CD4-positive, alpha-beta T cell treated with Interleukin-10 for 1 hour (primary cell): ENCODE data around the gene REV1.

Source experiments
- DNase-seq: peaks from one replicate; pipeline ENCODE4 v3.0.0-alpha.2; 2020

Gene REV1

DNA sequence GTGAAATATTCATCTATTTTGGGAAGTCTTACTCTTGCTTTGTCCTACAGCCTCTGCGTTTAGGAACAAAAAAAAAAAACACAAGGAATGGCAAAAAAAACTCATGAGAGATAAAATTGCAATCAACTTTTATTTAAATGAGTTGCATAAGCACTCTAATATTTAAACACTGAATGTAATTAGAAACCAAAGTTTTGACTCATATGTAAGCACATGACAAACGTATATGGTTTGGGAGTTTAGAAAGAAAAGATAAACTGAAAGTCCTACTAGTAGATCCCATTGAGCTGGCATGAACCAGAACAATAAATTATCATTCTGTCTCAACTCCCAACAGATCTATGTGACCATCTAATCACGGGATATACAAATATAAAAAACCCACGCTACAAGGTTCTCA lies 44.8 kb downstream of the REV1 start:
- no peak for DNase-seq

DNA sequence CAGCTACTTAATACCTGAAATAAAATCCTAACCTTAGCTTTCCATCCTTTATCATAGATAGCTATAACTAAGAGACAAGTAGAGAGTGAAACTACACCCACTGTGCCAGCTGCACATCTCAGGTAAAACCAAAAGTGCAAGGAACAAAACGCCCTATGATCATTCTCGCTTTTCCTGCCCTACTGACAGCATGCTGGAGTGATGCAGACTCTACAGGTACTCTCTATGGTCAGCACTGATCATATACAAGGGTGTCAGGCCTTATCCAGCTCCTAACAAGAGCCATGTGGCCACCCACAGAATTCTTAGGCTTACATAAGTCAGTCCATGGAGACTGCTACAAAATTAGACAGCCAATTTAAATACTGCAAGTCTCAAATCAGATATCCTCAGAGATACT lies 45.6 kb downstream of the REV1 start:
- no peak for DNase-seq

DNA sequence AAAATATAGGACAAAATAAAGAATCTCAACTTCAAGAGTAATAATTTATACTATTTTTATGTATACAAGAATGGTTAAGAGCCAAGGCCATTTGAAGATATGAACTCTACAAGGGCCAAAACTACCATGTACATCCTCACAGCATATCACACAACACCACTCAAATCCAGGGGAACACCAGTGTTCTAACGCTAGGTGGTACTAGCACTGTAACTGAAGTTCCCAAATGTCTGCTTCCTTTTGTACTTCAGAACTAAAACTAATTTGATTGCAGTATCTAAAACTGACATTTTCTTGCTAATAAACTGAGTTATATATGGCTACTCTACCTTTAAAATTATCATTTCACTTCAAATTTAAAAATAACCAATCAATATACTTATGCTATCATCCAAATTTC lies 47.0 kb downstream of the REV1 start:
- no peak for DNase-seq

DNA sequence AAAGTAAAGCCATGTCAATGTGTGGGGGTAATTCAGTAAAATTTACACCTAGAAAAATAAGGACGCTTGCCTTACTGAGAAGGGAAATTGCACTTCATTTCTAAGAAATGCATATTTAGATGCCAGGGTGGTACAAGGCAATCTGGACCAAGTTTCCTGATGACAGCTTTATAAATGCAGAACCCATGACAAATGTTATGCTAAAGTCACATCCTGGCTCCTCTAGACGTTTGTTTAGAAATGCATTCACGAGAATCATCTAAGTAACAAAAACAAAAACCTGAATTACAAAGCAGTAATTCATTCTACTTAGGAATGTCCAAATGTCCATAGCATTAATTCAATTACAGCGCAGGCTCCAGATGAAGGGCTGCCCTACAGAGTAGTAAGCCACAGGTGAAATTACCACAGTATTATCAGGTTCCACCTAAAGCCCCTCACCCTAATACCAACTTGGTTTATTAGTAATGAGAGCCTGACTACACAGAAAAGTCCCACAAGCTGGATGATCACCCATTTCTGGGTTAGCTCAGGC lies 49.8 kb downstream of the REV1 start:
- DNase-seq: no peak

- no peak for DNase-seq
These were observed 52.9 kb downstream of the REV1 start for GRCh38 chr2:99436874-99437273.

DNA sequence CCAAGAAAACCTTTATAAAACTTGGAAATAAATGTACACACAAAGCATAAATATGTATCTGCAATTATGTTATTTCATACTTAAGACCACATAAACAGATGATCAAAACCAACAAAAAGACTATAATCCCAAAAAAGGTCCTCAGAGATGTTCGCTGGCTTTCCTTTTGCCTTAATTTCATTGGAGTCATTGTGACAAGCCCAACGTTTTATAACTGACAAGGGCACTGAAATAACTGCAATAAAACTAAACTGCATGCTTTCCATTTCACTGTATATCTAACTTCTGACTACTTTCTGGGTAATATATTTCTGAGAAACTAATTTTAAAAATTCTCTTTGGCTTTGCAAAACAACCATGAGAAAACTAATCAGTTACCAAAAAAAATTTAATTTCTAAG lies 56.5 kb downstream of the REV1 start:
- no peak for DNase-seq

DNA sequence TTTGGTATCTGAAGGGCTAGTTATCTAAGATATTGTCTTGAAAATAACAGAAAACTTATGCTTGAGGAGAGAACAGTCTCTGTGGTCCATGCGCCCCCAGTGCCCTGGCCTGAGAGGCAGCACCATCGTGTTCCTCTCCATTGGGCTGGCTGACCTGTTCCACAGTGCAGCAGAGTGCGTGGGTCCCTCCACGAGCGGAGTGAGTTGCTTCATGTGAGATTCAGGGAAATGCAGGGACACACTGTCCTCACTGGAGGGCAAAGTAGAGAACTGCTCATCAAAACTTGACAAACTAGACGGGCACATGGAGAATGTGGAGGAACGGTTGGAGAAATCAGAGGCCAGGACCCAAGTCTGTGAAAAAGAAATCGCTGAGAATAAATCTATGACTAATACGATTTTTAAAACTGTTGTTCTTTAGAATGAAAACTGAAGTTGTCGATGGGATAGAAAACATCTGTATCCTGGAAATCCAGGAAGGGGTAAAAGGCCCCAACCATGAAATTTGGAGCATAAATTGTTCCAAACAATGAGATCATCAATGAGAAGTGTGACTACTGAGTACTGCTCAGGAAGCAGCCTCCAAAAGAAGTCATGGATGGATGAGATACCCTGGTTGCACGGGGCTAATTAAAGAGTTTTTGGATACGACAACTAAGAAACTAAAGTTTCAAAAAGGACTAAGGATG lies 58.1 kb downstream of the REV1 start:
- DNase-seq: no peak

DNA sequence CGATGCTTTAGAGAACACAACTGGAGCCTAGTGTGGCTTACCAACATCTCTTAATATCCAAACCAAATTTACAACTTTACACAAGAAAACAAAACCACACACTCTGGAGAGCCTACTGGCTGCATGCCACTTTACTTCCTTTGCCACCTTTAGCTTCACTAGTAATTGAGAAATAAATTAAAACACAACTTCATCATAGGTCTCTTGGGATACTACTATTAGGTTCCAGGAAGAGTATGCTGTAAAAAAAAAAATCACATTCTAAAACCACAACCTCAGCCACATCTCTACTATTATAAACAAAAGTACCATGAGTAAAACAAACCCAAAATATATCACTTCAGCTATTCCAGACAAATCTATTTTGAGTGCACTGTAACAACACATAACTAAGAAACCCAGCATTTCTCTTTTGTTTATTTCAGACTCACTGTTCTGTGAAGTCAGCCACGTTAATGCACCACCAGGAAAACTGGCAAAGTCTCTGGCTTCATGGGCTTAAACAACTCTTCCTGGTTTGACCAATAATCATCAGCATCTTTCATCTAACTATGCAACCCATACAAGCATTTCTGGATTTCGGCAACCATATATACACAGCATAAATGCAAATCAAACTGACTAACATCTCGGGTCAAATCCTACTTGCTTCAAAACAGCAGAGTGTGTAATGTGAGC lies 59.1 kb downstream of the REV1 start:
- DNase-seq: no peak

DNA sequence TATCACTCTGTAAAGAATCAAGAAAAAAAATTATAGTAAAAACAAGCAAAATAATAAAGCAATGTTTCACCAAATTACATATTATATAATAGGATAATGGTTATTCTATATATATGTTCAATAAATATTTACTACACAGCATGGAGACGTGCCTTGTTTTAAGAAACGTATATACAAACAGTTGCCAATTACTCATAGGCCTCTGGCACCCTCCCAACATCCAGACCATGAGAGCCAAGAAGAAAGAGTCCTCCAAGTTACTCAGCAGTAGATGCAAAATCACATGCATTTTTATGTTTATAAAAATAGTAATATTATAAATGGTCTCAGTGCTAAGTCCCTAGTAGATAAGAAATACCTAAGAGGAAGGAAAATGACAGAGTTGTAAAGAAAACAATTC lies 64.8 kb downstream of the REV1 start:
- no peak for DNase-seq

GRCh38 chr2:99424371-99424770 lies 65.4 kb downstream of the REV1 start:
- DNase-seq: no peak

GRCh38 chr2:99422599-99422998 lies 67.2 kb downstream of the REV1 start:
- no peak for DNase-seq

DNA sequence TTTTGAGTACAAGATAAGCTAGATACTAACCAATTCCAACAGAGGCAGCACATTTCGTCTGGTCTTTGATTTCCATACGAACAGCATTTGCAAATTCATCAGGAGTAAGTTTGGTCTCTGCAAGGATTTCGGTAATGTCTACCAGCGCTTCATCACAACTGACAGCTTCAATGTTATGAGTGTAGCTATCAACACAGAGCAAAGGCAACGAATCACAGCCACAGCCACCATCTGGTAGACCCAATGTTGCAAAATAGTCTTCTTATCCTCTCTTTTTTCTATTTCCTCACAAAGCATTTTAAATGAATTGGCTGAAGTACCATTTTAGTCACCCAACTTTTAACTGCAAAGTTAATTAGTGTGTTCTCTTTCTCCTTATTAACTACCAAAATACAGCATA lies 68.3 kb downstream of the REV1 start:
- no peak for DNase-seq

DNA sequence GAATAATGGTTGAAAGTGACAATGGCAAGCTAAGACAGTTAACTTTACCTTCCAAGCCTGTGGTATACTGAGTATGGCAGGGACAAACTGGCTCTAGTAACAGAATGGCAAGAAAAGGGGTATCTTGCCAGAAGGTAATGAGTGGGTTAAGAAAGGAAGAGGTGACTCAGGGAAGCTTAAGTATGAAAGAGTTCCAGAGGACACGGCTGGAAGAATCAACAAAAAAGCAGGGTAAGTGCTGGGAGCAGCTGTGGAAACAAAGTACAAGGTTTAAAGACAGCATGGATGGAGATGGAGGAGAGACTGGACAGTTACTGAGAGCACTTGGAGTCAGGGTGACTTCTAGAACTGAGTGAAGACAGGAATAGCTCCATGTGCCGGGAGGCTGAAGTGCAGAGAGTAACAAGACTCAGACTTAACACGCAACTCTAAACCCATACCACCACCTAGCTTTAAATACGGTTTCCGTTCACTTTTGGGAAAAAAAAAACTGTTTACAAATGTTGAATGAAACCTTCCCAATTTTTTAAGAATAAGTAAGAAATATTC lies 69.0 kb downstream of the REV1 start:
- no peak for DNase-seq

DNA sequence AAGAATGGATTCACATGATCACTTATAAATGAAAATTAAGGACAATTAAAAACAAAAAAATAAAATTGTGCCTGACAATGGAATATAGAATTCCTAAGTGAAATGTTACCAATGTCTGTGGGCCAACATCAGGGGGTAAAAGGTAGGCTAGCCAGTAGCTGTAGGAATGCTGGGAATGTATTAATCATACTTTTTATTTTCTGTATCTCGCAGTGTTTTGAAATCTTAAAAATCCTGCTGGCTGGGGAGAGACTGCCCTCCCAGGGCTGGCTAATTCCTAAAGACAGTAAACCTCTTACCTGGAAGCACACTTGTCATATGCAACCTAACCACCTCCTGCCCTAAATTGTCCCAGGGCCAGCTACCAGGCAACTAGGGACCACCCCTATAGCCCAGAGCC lies 69.8 kb downstream of the REV1 start:
- no peak for DNase-seq

- DNase-seq: no peak
These were observed 72.4 kb downstream of the REV1 start for GRCh38 chr2:99417396-99417795.

- no peak for DNase-seq
These were observed 75.3 kb downstream of the REV1 start for GRCh38 chr2:99414566-99414965.

DNA sequence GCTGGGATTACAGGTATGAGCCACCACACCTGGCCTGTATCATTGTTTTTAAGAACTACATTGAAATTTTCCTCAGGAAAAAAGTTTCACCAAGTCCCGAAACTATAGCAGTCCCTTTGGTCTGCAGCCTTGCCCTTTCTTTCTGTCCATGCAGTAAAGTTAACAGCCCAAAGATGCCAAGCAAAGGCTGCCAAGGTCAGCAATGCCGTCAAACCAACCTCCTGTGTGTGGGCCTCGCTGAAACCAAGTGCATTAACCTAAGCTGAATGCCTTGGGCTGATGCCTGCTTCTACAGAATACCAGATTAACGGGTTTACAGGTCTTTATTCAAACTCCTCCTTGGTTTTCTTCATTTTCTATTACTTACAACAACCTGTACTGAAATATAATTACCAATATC lies 79.5 kb downstream of the REV1 start:
- no peak for DNase-seq

DNA sequence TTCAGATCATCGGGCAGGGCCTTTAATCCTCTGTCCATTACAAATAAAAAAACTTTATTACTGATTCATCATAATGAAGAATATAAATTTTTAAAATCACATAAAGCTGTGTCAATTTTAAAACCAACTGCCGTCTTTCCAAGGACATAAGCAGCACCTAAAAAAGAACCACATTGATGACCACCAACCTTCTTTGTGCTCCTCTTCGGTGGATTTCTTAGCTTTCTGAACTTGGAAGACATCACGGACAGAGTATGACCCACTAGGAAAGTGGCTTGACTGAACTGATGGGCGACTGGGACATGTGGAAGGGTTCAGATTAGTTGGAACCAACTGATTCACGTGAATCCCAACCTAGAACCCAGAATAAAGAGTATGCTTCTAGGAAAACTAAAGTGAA lies 83.7 kb downstream of the REV1 start:
- DNase-seq: no peak

DNA sequence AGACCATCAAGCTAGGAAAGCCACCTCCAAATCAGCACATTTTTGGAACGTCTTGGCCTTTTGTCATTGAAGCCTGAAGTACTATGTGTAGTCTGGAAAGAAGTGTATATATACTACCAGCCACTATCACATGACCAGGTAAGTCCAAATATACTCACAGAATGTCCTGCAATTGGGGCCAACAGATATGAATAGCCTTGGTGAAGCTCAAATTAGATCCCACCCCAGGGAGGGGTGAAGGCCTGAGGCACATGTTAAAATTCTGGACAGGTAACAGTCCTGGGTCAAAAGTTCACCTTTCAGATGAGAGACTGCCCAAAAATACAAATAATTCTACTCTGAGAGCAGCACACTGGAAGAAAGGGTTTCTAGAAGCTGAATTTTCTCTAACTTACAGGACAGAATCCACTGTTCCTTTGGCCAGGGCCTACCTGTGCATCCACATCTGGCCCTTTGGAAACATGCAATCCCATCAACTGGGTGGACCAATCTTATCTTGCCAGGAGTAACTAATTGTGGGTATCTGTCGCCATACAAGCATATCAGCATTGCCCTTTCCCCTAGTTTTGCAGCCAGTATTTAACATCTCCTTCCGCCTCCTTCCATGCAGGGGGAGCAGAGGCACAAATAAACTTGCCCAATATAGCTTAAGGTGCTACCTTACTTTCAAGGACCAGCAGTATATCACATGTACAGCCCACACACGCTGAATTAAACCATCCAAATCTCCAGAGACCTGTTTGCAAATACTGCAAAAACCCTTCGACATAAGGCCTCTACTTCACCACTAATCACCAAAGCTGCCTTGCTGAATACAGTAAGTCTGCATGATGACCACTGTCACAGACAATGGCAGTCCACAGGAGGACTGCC lies 84.8 kb downstream of the REV1 start:
- DNase-seq: no peak

DNA sequence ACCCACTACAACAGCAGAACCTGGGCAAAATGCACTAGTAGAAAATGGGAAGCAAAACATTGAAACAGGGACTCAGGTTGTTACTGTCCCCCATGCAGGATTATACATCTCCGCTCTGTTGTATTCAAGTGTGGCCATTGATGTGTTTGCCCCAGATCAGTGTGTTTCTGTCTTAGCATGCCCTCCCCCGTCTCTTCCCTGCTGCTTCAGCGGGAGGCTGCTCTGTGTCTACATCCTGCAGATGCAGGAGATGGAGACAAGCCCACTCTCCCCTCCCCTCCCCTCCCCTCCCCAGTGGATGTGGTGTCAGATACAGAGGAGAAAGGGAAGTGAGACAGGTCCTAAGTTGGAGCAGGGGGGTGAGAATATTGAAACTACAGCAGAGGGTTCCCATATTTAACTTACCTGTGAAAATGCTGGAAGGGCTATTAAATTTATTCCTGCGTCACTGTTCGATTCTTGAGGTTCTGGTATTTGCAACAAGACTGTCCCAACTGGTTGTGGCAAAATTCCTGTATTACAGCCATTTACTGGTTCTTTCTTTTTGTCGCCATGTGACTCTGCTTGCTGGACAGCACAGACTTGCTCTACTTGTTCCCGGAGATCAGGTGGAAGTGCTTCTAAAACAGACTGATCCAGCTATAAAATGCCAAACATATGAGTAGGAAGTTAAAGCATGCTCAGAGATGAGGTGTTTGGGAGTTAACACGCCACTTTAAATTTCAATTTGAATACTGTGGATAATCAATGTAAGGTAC lies 85.6 kb downstream of the REV1 start:
- DNase-seq: no peak

GRCh38 chr2:99403524-99403923 lies 86.3 kb downstream of the REV1 start:
- no peak for DNase-seq

GRCh38 chr2:99403084-99403483 lies 86.7 kb downstream of the REV1 start:
- DNase-seq: no peak

DNA sequence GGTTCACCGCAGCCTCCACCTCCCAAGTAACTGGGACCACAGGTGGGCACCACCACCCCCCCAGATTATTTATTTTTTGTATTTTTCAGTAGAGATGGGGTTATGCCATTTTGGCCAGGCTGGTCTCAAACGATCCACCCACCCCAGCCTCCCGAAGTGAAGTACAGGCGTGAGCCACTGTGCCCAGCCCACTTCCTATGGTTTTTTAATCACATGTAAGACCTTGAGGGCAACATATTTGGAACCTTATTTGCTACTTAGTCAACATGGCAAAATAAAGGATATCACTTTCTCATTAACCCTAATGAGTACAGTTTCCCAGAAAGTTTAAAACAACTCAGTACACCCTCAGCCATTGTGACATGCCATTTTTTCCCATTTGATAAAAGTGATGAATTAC lies 88.0 kb downstream of the REV1 start:
- DNase-seq: no peak
